Colonic mucosa (tissue), 4 donors: Measurements from ENCODE around the gene KLK11. TPM values are rescaled to one million over a fixed set of nuclear protein-coding genes. Genes with fewer than 3 reads are reported as not detected.

Experiments
- DNase-seq: peaks from one replicate; pipeline ENCODE4 v3.0.0-alpha.2; 2020
- H3K27ac ChIP-seq: fragments of 200-600 bp; one replicate; pipeline ENCODE4 v1.8.0; 2021
- H3K27me3 ChIP-seq: fragments of 200-600 bp; one replicate; pipeline ENCODE4 v1.8.0; 2021
- H3K36me3 ChIP-seq: fragments of 200-600 bp; one replicate; pipeline ENCODE4 v1.8.0; 2021
- H3K4me1 ChIP-seq: fragments of 200-600 bp; one replicate; pipeline ENCODE4 v1.8.0; 2021; ENCODE audit warnings: mild to moderate bottlenecking
- H3K4me3 ChIP-seq: fragments of 200-600 bp; one replicate; pipeline ENCODE4 v1.8.0; 2021
- H3K9ac ChIP-seq, 2 donors: one replicate each; pipeline ENCODE4 v1.7.0; 2013; ENCODE audit warnings: control low read depth in 2 of 2, low read depth in 2 of 2, low read length in 2 of 2
- H3K9me3 ChIP-seq: fragments of 200-600 bp; one replicate; pipeline ENCODE4 v1.8.0; 2021
- CTCF ChIP-seq: fragments of 200-600 bp; IDR thresholded peaks from one replicate; pipeline ENCODE4 v1.8.0; 2022; ENCODE audit warnings: antibody characterized with exemption, mild to moderate bottlenecking
- intact Hi-C: fragments of 100-400 bp; cut with DNase I; formaldehyde crosslinking; loops from one replicate; pipeline ENCODE4 v1.14.1; 2022
- total RNA-seq, 2 donors: library from RNA; stranded (reverse); fragmentation: NEBNext Ultra II Directional in 1 of 2; extraction: Animal tissue kit (Norgen Biotek cat#: 25700) in 1 of 2; gene quantifications; one replicate each; pipeline ENCODE4 v1.2.1, GENCODE V29; 2021
- donor health status: healthy.
- donor health status: DM: no; HTN: no; CAD: no.
- donor health status: DM: no; HTN: no; CAD: no.

Gene KLK11
- total RNA-seq, 2 donors from 2014 or later, result 0.88 to 0.94 TPM

- intact Hi-C loops, result no loop called here
- H3K4me1 ChIP-seq, result peaks cover 7% of the 10 kb centered on the region
- H3K9me3 ChIP-seq, result no peaks in the 10 kb centered on the region
- H3K36me3 ChIP-seq, result no peaks in the 10 kb centered on the region
- peaks cover 26% of the 10 kb centered on the region for H3K27me3 ChIP-seq
- no peak for DNase-seq
- no peak overlapping the region for H3K27ac ChIP-seq
- H3K9ac ChIP-seq, result no peak overlapping the region
- TF ChIP-seq CTCF, result no peak
- H3K4me3 ChIP-seq, result peak overlapping the region; percentile 2
Measured at GRCh38 chr19:51018745-51019543, 7.5 kb downstream of the KLK11 start.

- Histone ChIP-seq H3K36me3 (no peaks in the 10 kb centered on the region), H3K27ac (no peak overlapping the region), H3K4me3 (no peak overlapping the region), H3K27me3 (peaks cover 26% of the 10 kb centered on the region), H3K9ac (no peak overlapping the region), H3K4me1 (peaks cover 7% of the 10 kb centered on the region), H3K9me3 (no peaks in the 10 kb centered on the region)
- intact Hi-C loops, result no loop called here
- no peak for DNase-seq
- TF ChIP-seq CTCF, result peak; percentile 59
Measured at GRCh38 chr19:51016798-51017683, 9.4 kb downstream of the KLK11 start.

- no peak overlapping the region for H3K4me3 ChIP-seq
- H3K27ac ChIP-seq, result no peak overlapping the region
- H3K27me3 ChIP-seq, result peaks cover 26% of the 10 kb centered on the region
- no peak for TF ChIP-seq CTCF
- no peak for DNase-seq
- no peak overlapping the region for H3K9ac ChIP-seq
- H3K4me1 ChIP-seq, result peaks cover 7% of the 10 kb centered on the region
- no peaks in the 10 kb centered on the region for H3K9me3 ChIP-seq
- H3K36me3 ChIP-seq, result no peaks in the 10 kb centered on the region
- intact Hi-C loops, result no loop called here
Measured at GRCh38 chr19:51015691-51016267, 10.6 kb downstream of the KLK11 start.

GRCh38 chr19:51014242-51014641, 12.2 kb downstream of the KLK11 start:
- Histone ChIP-seq H3K4me1 (peaks cover 4% of the 10 kb centered on the region), H3K36me3 (no peaks in the 10 kb centered on the region), H3K9ac (no peak overlapping the region), H3K27ac (no peak overlapping the region), H3K9me3 (no peaks in the 10 kb centered on the region), H3K27me3 (peaks cover 23% of the 10 kb centered on the region), H3K4me3 (no peak overlapping the region)
- intact Hi-C loops, result no loop called here
- no peak for TF ChIP-seq CTCF
- DNase-seq, result no peak

GRCh38 chr19:51012661-51013190, 13.7 kb downstream of the KLK11 start:
- H3K4me1 ChIP-seq, result no peaks in the 10 kb centered on the region
- DNase-seq, result no peak
- H3K9me3 ChIP-seq, result no peaks in the 10 kb centered on the region
- no peaks in the 10 kb centered on the region for H3K36me3 ChIP-seq
- no peak overlapping the region for H3K9ac ChIP-seq
- H3K27me3 ChIP-seq, result peaks cover 7% of the 10 kb centered on the region
- no peak overlapping the region for H3K27ac ChIP-seq
- no peak overlapping the region for H3K4me3 ChIP-seq
- intact Hi-C loops, result no loop called here
- TF ChIP-seq CTCF, result no peak
